HepG2 (cell line): Measurements from ENCODE around the gene SLU7. TPM values are rescaled to one million over a fixed set of nuclear protein-coding genes. Genes with fewer than 3 reads are reported as not detected.

ENCODE experiments used
- ATAC-seq: fragments of 200-7000 bp; cut with Tn5 transposase; 3 replicates; pipeline ENCODE4 v1.9.1; 2020; ENCODE audit warnings: mild to moderate bottlenecking, moderate library complexity
- Bru-seq: library from RNA; stranded (reverse); fragments of 400-500 nt; gene quantifications from one replicate; lab custom pipeline; 2021; lab: Mats Ljungman, UMichigan
- BruChase-seq, 2 experiments: library from RNA; stranded (reverse); fragments of 400-500 nt; gene quantifications; one replicate each; lab custom pipeline; 2021; lab: Mats Ljungman, UMichigan
- BruUV-seq: library from RNA; stranded (reverse); fragments of 400-500 nt; replicated peaks from 2 replicates; lab custom pipeline; 2021; lab: Mats Ljungman, UMichigan
- CTCF ChIA-PET: fragments of 300-600 bp; formaldehyde crosslinking; extraction: SDS; loops from one replicate; lab custom pipeline; 2021; ENCODE audit warnings: low total read pairs, inconsistent platforms, low intra/inter-chr PET ratio; lab: Yijun Ruan, JAX
- POLR2A ChIA-PET: fragments of 350-600 bp; sonication (Branson Sonifier 250); formaldehyde crosslinking; loops from one replicate; lab custom pipeline; 2020; ENCODE audit warnings: antibody characterized with exemption, inconsistent platforms; lab: Yijun Ruan, JAX
- DNase-seq: peaks from one replicate; pipeline ENCODE4 v3.0.0-alpha.2; 2015; ENCODE audit warnings: low spot score
- FAIRE-seq: peaks from 3 replicates; lab custom pipeline; 2011; peaks lifted over from hg19 to GRCh38; lab: Jason Lieb, UNC
- H2AFZ ChIP-seq: one replicate; pipeline ENCODE4 v1.6.1; 2011; ENCODE audit warnings: low read length, inconsistent platforms
- H3K27ac ChIP-seq: fragments of 300-600 bp; 3 replicates; pipeline ENCODE4 v1.8.0; 2011; ENCODE audit warnings: mixed run types, mild to moderate bottlenecking, mixed read lengths, low read length, inconsistent platforms; ENCODE audit not compliant: insufficient read depth; ENCODE audit errors: extremely low read length
- H3K27me3 ChIP-seq, 2 experiments: fragments of 200-600 bp in 1 of 2; 2 replicates in 1 of 2; 3 replicates in 1 of 2; pipeline versions ENCODE4 v1.6.0 to v1.8.0; 2011; ENCODE audit warnings: low read length in 2 of 2, mild to moderate bottlenecking in 2 of 2, moderate library complexity in 2 of 2, inconsistent platforms in 1 of 2; ENCODE audit not compliant: insufficient read depth in 2 of 2, control insufficient read depth in 1 of 2
- H3K36me3 ChIP-seq, 2 experiments: fragments of 200-600 bp in 1 of 2; replicated peaks in 1 of 2; 2 replicates in 1 of 2; 3 replicates in 1 of 2; pipeline versions ENCODE4 v1.5.1 to v1.8.0; 2011; ENCODE audit warnings: low read length in 2 of 2, inconsistent platforms in 1 of 2; ENCODE audit not compliant: insufficient read depth in 2 of 2, control insufficient read depth in 1 of 2
- H3K4me1 ChIP-seq: 2 replicates; pipeline ENCODE4 v1.5.1; 2012; ENCODE audit warnings: low read length, inconsistent platforms; ENCODE audit not compliant: insufficient read depth
- H3K4me2 ChIP-seq: 2 replicates; pipeline ENCODE4 v1.6.0; 2011; ENCODE audit warnings: low read depth, low read length, inconsistent platforms
- H3K4me3 ChIP-seq, 3 experiments: fragments of 200-600 bp in 1 of 3; sonication (generic), shearing (Covaris generic) in 1 of 3; replicated peaks in 1 of 3; 2 replicates each; pipeline ENCODE4 v1.5.1; 2011 to 2016; ENCODE audit warnings: low read length in 3 of 3, inconsistent platforms in 2 of 3, low read depth in 2 of 3, mild to moderate bottlenecking in 2 of 3, control low read depth in 1 of 3, mixed read lengths in 1 of 3; ENCODE audit not compliant: insufficient read depth in 1 of 3
- H3K79me2 ChIP-seq: one replicate; pipeline ENCODE4 v1.6.1; 2011; ENCODE audit warnings: low read length, inconsistent platforms; ENCODE audit not compliant: insufficient read depth
- H3K9ac ChIP-seq: 2 replicates; pipeline ENCODE4 v1.6.0; 2011; ENCODE audit warnings: mild to moderate bottlenecking, low read depth, low read length, inconsistent platforms; ENCODE audit not compliant: insufficient read depth
- H3K9me3 ChIP-seq: 2 replicates; pipeline ENCODE4 v1.5.1; 2012; ENCODE audit warnings: mild to moderate bottlenecking, low read length
- H4K20me1 ChIP-seq: 2 replicates; pipeline ENCODE4 v1.6.0; 2011; ENCODE audit warnings: inconsistent platforms, mild to moderate bottlenecking, low read length, moderate library complexity; ENCODE audit not compliant: insufficient read depth
- ATRX ChIP-seq: sonication (generic); formaldehyde crosslinking; IDR thresholded peaks from 2 replicates; pipeline ENCODE4 v1.4.0; 2020; ENCODE audit warnings: missing genetic modification reagents, borderline replicate concordance
- CEBPG ChIP-seq: IDR thresholded peaks from 2 replicates; pipeline ENCODE4 v1.6.1; 2016
- FOXK2 ChIP-seq: fragments of 450-650 bp; IDR thresholded peaks from 2 replicates; pipeline ENCODE4 v1.6.1; 2016
- ISL2 ChIP-seq: sonication (generic); formaldehyde crosslinking; IDR thresholded peaks from 2 replicates; pipeline ENCODE4 v1.5.0; 2020; ENCODE audit warnings: missing genetic modification reagents
- KLF6 ChIP-seq: IDR thresholded peaks from 2 replicates; pipeline ENCODE4 v1.8.0; 2016; ENCODE audit warnings: missing biosample characterization, missing genetic modification reagents
- KMT2A ChIP-seq: sonication (generic); formaldehyde crosslinking; IDR thresholded peaks from 2 replicates; pipeline ENCODE4 v1.4.0; 2020; ENCODE audit warnings: missing genetic modification reagents
- MYC ChIP-seq: sonication (generic); formaldehyde crosslinking; IDR thresholded peaks from 2 replicates; pipeline ENCODE4 v1.9.0; 2021; ENCODE audit warnings: missing genetic modification reagents, borderline replicate concordance
- NRL ChIP-seq: sonication (generic); formaldehyde crosslinking; IDR thresholded peaks from 2 replicates; pipeline ENCODE4 v1.5.0; 2020; ENCODE audit warnings: missing genetic modification reagents, mild to moderate bottlenecking, moderate library complexity, borderline replicate concordance
- RBM22 ChIP-seq: fragments of 200-400 bp; formaldehyde crosslinking; optimal IDR thresholded peaks from 2 replicates; pipeline ENCODE3; 2017; ENCODE audit warnings: mild to moderate bottlenecking, low read length, moderate library complexity
- RFX1 ChIP-seq: fragments of 450-650 bp; IDR thresholded peaks from 2 replicates; pipeline ENCODE4 v1.6.1; 2017
- SMYD3 ChIP-seq: sonication (generic); formaldehyde crosslinking; IDR thresholded peaks from 2 replicates; pipeline ENCODE4 v1.8.1; 2023; ENCODE audit warnings: mild to moderate bottlenecking, missing genetic modification reagents
- SOX6 ChIP-seq, 2 experiments: fragments of 450-650 bp in 1 of 2; sonication (generic) in 1 of 2; formaldehyde crosslinking in 1 of 2; IDR thresholded peaks; 2 replicates each; pipeline versions ENCODE4 v1.4.0 to v1.6.1; 2017 to 2020; ENCODE audit warnings: antibody characterized with exemption in 1 of 2, mild to moderate bottlenecking in 1 of 2, missing genetic modification reagents in 1 of 2
- TGIF2 ChIP-seq: IDR thresholded peaks from 2 replicates; pipeline ENCODE4 v1.6.1; 2016; ENCODE audit warnings: control low read depth, missing compliant biosample characterization
- THRA ChIP-seq: sonication (generic); formaldehyde crosslinking; IDR thresholded peaks from 2 replicates; pipeline ENCODE4 v1.4.0; 2020; ENCODE audit warnings: missing genetic modification reagents, borderline replicate concordance
- ZFX ChIP-seq: sonication (generic); formaldehyde crosslinking; IDR thresholded peaks from 2 replicates; pipeline ENCODE4 v1.4.0; 2020; ENCODE audit warnings: mild to moderate bottlenecking, low read depth, missing genetic modification reagents, moderate library complexity
- ZNF564 ChIP-seq: sonication (generic); formaldehyde crosslinking; IDR thresholded peaks from 2 replicates; pipeline ENCODE4 v1.8.1; 2023; ENCODE audit warnings: mild to moderate bottlenecking, missing genetic modification reagents
- ZNF768 ChIP-seq: sonication (generic); formaldehyde crosslinking; IDR thresholded peaks from 2 replicates; pipeline ENCODE4 v1.4.0; 2020; ENCODE audit warnings: missing genetic modification reagents
- WGBS: methylation state at CpG from one replicate; pipeline ENCODE4 v1.1.6; 2017; ENCODE audit warnings: low lambda C conversion rate; 5-methylcytosine and 5-hydroxymethylcytosine counted together
- in situ Hi-C: cut with HindIII; loops from 2 replicates; pipeline ENCODE4 v1.10.0; 2017; ENCODE audit warnings: low pct_unique_long_range_greater_than_20kb; ENCODE audit not compliant: extremely low pct_ligation_motif_present
- intact Hi-C: fragments of 100-400 bp; cut with micrococcal nuclease; formaldehyde crosslinking; loops from one replicate; pipeline ENCODE4 v1.10.0; 2022; ENCODE audit not compliant: unreplicated experiment
- long read RNA-seq, 2 experiments: library from RNA in 1 of 2; library from polyadenylated mRNA in 1 of 2; stranded (forward) in 1 of 2; unstranded in 1 of 2; transcript quantifications; one replicate each; pipeline ENCODE4 v2.0.0, GENCODE V29; 2019 to 2022
- polyA minus RNA-seq, 3 experiments: library from RNA; depleted of rRNA, polyadenylated mRNA; stranded (reverse); fragments of >200 nt; gene quantifications; 2 replicates each; pipeline ENCODE4 v1.2.3, GENCODE V29; 2011; ENCODE audit warnings: low replicate concordance in 1 of 3
- polyA plus RNA-seq, 8 experiments: library from polyadenylated mRNA; depleted of rRNA in 3 of 8; stranded (reverse) in 7 of 8; unstranded in 1 of 8; fragments of >200 nt; fragmentation: Illumina TruSeq in 4 of 8; extraction: Trizol in 4 of 8; gene quantifications; 2 replicates each; pipeline versions ENCODE4 v1.2.1 to v1.2.3, GENCODE V29; 2011 to 2016; ENCODE audit warnings: low read depth in 4 of 8, missing spikeins in 1 of 8, mixed read lengths in 1 of 8; ENCODE audit not compliant: insufficient read depth in 1 of 8
- total RNA-seq, 5 experiments: library from RNA; depleted of rRNA; stranded (reverse); fragments of >200 nt; fragmentation: Illumina TruSeq; extraction: Trizol; gene quantifications; 2 replicates each; pipeline ENCODE4 v1.2.3, GENCODE V29; 2016; ENCODE audit warnings: low read depth in 1 of 5

The SLU7 gene
- total RNA-seq (2016; rRNA removed; fragmentation: Illumina TruSeq; extraction: Trizol) (39.2 and 52.6 TPM in 2 replicates), polyA plus RNA-seq (2011; rRNA removed) (13.6 and 24.0 TPM in 2 replicates), polyA minus RNA-seq (2011; rRNA and poly(A)+ RNA removed; ENCODE audit: low replicate concordance) (3.7 and 8.6 TPM in 2 replicates), Bru-seq, nascent RNA (percentile 89 among the genes with signal in this experiment), BruChase-seq, experiment 1, labeled RNA remaining after a 6-hour chase (percentile 91 among the genes with signal in this experiment), BruChase-seq, experiment 2, labeled RNA remaining after a 2-hour chase (percentile 88 among the genes with signal in this experiment)
- total RNA-seq (2016; cell fraction: cytosol; rRNA removed; fragmentation: Illumina TruSeq; extraction: Trizol; ENCODE audit: low read depth): 5.4 and 6.3 TPM in 2 replicates
- 37.1 and 52.6 TPM in 2 replicates for total RNA-seq (2016; cell fraction: insoluble cytoplasmic fraction; rRNA removed; fragmentation: Illumina TruSeq; extraction: Trizol)
- 12.2 and 13.1 TPM in 2 replicates for total RNA-seq (2016; cell fraction: membrane; rRNA removed; fragmentation: Illumina TruSeq; extraction: Trizol)
- 23.3 and 25.9 TPM in 2 replicates for total RNA-seq (2016; cell fraction: nucleus; rRNA removed; fragmentation: Illumina TruSeq; extraction: Trizol)
- polyA plus RNA-seq (2011; cell fraction: cytosol; rRNA removed): 10.5 and 14.8 TPM in 2 replicates
- 8.8 and 11.4 TPM in 2 replicates for polyA plus RNA-seq (2011; cell fraction: nucleus; rRNA removed)
- polyA plus RNA-seq (2012): 36.7 and 47.7 TPM in 2 replicates
- polyA plus RNA-seq (2016; cell fraction: cytosol; fragmentation: Illumina TruSeq; extraction: Trizol; ENCODE audit: low read depth): 3.8 and 3.9 TPM in 2 replicates
- polyA plus RNA-seq (2016; cell fraction: insoluble cytoplasmic fraction; fragmentation: Illumina TruSeq; extraction: Trizol; ENCODE audit: low read depth): 41.9 and 42.0 TPM in 2 replicates
- polyA plus RNA-seq (2016; cell fraction: membrane; fragmentation: Illumina TruSeq; extraction: Trizol; ENCODE audit: low read depth): 4.5 and 5.5 TPM in 2 replicates
- polyA plus RNA-seq (2016; cell fraction: nucleus; fragmentation: Illumina TruSeq; extraction: Trizol; ENCODE audit: insufficient read depth, low read depth): 29.1 and 31.2 TPM in 2 replicates
- 7.6 and 13.9 TPM in 2 replicates for polyA minus RNA-seq (2011; cell fraction: cytosol; rRNA and poly(A)+ RNA removed)
- 25.4 and 32.6 TPM in 2 replicates for polyA minus RNA-seq (2011; cell fraction: nucleus; rRNA and poly(A)+ RNA removed)
- long read RNA-seq, experiment 1, partial matches to known transcripts: 19 of 25 reads
- long read RNA-seq, experiment 1, other reads (novel, unspliced or antisense): 3 of 25 reads
- long read RNA-seq, experiment 2, transcript SLU7-201 (16 exons, 3,793 nt): major isoform, 18 of 67 reads
- long read RNA-seq, experiment 2, partial matches to known transcripts: 16 of 67 reads
- long read RNA-seq, experiment 2, other reads (novel, unspliced or antisense): 33 of 67 reads

GRCh38 chr5:160418561-160419457 lies at the start of gene SLU7:
SLU7 (minus strand) TSS chr5:160419081; CDS start chr5:160415294, 3,787 bp downstream.
- CTCF ChIA-PET: no interaction called here
- Histone ChIP-seq H3K27ac (peak within 1 kb of the TSS; percentile 80), H2AFZ (peak within 1 kb of the TSS; percentile 94), H3K4me3 (peak within 1 kb of the TSS; percentile 81 to 99 (median 96)), H3K36me3 (peaks cover 0 to 10% of the 10 kb centered on the region in 2 experiments; a peak in 3 of 5 replicates), H3K9me3 (no peaks in the 10 kb centered on the region), H4K20me1 (no peaks in the 10 kb centered on the region; the same call in 1 of the 2 replicates), H3K27me3 (no peaks in the 10 kb centered on the region; a peak in 1 of 5 replicates), H3K79me2 (peaks cover 54% of the 10 kb centered on the region), H3K4me1 (peaks cover 47% of the 10 kb centered on the region), H3K9ac (peak within 1 kb of the TSS; percentile 98), H3K4me2 (peak within 1 kb of the TSS; percentile 87)
- TSS peak; percentile 87 for BruUV-seq
- in situ Hi-C loops (no loop called here), intact Hi-C loops (loop anchor here (2.0 kb wide), 1 partner anchor 58 kb away; no protein-coding TSS in a partner anchor)
- FAIRE-seq: peak; percentile 67
- ATAC-seq: peak; percentile 85
- DNase-seq: peak; percentile 90
- POLR2A ChIA-PET: interaction anchor here (0.9 to 3.3 kb wide), 9 partner anchors 8 to 474 kb away, joined by 4 to 15 read pairs (median 4); partner anchors contain the start of genes FAM200C and PWWP2A
- WGBS: 1% methylated on average over 42 of the region's 48 CpGs
- no peak for TF ChIP-seq CEBPG (CRISPR knock-in tag)
- TF ChIP-seq RFX1: no peak
- no peak; the same call in 1 of the 2 replicates for TF ChIP-seq KLF6
- TF ChIP-seq FOXK2: peak; percentile 41; the same call in 1 of the 2 replicates
- 0 out of 2 replicates have a peak, but pooled peaks have one; percentile 18 for TF ChIP-seq ISL2 (CRISPR knock-in tag)
- 0 out of 2 replicates have a peak, but pooled peaks have one; percentile 37 for TF ChIP-seq ZNF564 (CRISPR knock-in tag)
- TF ChIP-seq ZFX (CRISPR knock-in tag): peak; percentile 82
- TF ChIP-seq MYC: no peak; the same call in 1 of the 2 replicates
- no peak for TF ChIP-seq ATRX (CRISPR knock-in tag)
- no peak for TF ChIP-seq SMYD3
- peak; percentile 53; the same call in 1 of the 2 replicates for TF ChIP-seq TGIF2 (CRISPR knock-in tag)
- TF ChIP-seq ZNF768 (CRISPR knock-in tag): no peak
- peak; percentile 60; the same call in 1 of the 2 replicates for TF ChIP-seq KMT2A
- no peak for TF ChIP-seq SOX6 (IDR thresholded peaks at IDR 0.05)
- TF ChIP-seq SOX6 (CRISPR knock-in tag; IDR thresholded peaks at IDR 0.05): 0 out of 2 replicates have a peak, but pooled peaks have one; percentile 14
- no peak for TF ChIP-seq THRA
- no peak for TF ChIP-seq RBM22
- peak; percentile 80 for TF ChIP-seq NRL (CRISPR knock-in tag)
